ENCODE data around the gene ADAM12.

DNA sequence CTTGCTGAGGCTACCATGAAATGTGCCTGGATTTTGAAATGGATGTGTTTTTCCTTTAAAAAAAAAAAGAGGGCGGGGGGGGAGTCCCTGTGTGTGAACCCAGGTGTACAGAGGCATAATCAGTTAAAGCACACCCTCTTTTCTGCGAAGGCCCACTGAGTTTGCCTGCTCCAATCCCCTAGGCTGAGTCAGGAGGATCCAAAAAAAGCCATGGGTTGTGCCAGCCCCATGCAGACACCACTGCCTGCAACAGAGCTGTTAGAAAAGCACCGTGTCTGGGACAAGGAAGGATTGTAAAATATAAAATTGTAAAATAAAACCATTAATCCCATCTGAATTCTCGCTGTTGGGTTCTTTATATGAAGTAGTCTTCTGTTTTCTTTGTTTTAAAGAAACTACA, 217.9 kb downstream of the ADAM12 start:
- TF ChIP-seq POLR2A (IDR thresholded peaks at IDR 0.05; ENCODE audit: low read depth, low read length), result no peak
- no peak for TF ChIP-seq TAF1 (IDR thresholded peaks at IDR 0.05; ENCODE audit: low read depth, low read length)
- no peak for TF ChIP-seq POLR2AphosphoS5 (IDR thresholded peaks at IDR 0.05; ENCODE audit: low read depth, low read length)
- TF ChIP-seq PAX5 (IDR thresholded peaks at IDR 0.05; ENCODE audit: insufficient read depth, low read length, severe bottlenecking), result no peak
- no peak for TF ChIP-seq POU2F2 (IDR thresholded peaks at IDR 0.05; ENCODE audit: low read depth, low read length)

All from GM12891 (cell line).